ENCODE data around the gene MMAB. TPM values are rescaled to one million over a fixed set of nuclear protein-coding genes. Genes with fewer than 3 reads are reported as not detected.

MMAB gene
- total and polyA plus RNA-seq, 2 experiments from 2014 or later: 6.7 to 26.8 TPM

DNA sequence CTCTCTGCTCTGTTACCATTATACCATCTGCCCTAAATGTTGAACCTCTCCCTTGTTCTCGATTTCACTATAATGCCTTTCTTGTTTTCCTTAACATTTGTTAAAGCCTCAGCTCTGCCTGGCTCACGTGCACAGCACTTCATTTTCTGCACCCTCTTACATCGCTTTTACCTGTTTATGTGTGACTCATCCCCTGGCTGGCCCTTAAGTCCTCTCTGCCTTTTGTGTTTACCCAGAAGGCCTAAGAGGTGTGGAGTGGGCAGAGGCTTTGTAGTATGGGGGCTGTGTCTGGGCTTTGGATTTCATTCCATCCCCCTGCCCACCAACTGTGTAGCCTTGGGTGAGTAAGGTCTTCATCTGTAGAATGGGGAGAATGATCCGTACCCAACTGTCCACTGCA is 59.3 kb downstream of the MMAB start:
- no peak overlapping the region for H2AFZ ChIP-seq
- WGBS, 2 experiments (ENCODE audit: low coverage in 1 of 2, low lambda C conversion rate in 2 of 2, missing lambda C conversion rate in 2 of 2): 97 to 99% methylated on average over 4 of the region's 4 CpGs
- H3K27ac ChIP-seq: no peak overlapping the region
- in situ Hi-C loops (cut with MboI): loop anchor here (10.0 kb wide), 1 partner anchor 261 kb away; no protein-coding TSS in a partner anchor
- no peaks in the 10 kb centered on the region for H3K9me3 ChIP-seq (ENCODE audit: low read depth)
- no peak for DNase-seq
- no peaks in the 10 kb centered on the region for H4K20me1 ChIP-seq (ENCODE audit: insufficient read depth)
- H3K36me3 ChIP-seq (ENCODE audit: low read depth): peaks cover 11% of the 10 kb centered on the region
- no peaks in the 10 kb centered on the region for H3K9me2 ChIP-seq (ENCODE audit: insufficient read depth)
- H3F3A ChIP-seq (ENCODE audit: insufficient read depth): peaks cover 10% of the 10 kb centered on the region; the same call in 1 of the 2 replicates
- H3K4me2 ChIP-seq (ENCODE audit: unreplicated experiment): no peak overlapping the region
- no peak for TF ChIP-seq EZH2 (IDR thresholded peaks at IDR 0.05; ENCODE audit: insufficient read depth, poor library complexity, severe bottlenecking)
- TF ChIP-seq EZH2phosphoT487 (IDR thresholded peaks at IDR 0.05; ENCODE audit: insufficient read depth, low read depth): no peak
- H3K27me3 ChIP-seq (replicated peaks; ENCODE audit: insufficient read depth): no peaks in the 10 kb centered on the region
- no peak overlapping the region for H3K9ac ChIP-seq
- H3K79me2 ChIP-seq (ENCODE audit: insufficient read depth): no peaks in the 10 kb centered on the region
- peaks cover 2% of the 10 kb centered on the region for H3K4me1 ChIP-seq (ENCODE audit: insufficient read depth)
- H3K4me3 ChIP-seq: no peak overlapping the region

DNA sequence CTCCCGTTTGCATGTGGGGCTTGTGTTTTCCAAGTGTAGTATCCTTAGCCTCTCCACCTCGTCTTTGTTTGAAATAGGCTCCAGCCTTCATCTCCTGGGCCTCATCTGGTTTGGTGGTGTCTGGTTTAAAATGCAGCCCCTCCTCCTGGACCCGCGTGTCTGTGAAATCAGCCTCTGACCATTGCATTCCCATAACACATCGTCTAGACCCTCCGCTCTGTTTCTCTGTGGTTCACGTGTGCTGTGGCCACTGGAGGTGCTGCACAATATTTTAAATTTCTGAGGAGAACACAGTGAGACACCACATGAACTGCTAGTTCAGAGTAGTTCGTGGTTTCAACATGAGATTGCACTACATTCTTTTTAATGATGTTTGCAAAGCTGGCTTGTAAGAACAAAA is 60.3 kb downstream of the MMAB start:
- Histone ChIP-seq H3K9me2 (ENCODE audit: insufficient read depth) (no peaks in the 10 kb centered on the region), H3K4me3 (no peak overlapping the region), H3K4me1 (ENCODE audit: insufficient read depth) (no peaks in the 10 kb centered on the region), H3F3A (ENCODE audit: insufficient read depth) (peaks cover 2% of the 10 kb centered on the region; the same call in 1 of the 2 replicates), H3K4me2 (ENCODE audit: unreplicated experiment) (no peak overlapping the region), H3K36me3 (ENCODE audit: low read depth) (peaks cover 19% of the 10 kb centered on the region), H3K9ac (no peak overlapping the region), H2AFZ (no peak overlapping the region), H4K20me1 (ENCODE audit: insufficient read depth) (no peaks in the 10 kb centered on the region), H3K27me3 (replicated peaks; ENCODE audit: insufficient read depth) (no peaks in the 10 kb centered on the region), H3K27ac (no peak overlapping the region), H3K79me2 (ENCODE audit: insufficient read depth) (no peaks in the 10 kb centered on the region), H3K9me3 (ENCODE audit: low read depth) (no peaks in the 10 kb centered on the region)
- no peak for DNase-seq
- 48 to 50% methylated on average over 8 of the region's 8 CpGs for WGBS, 2 experiments (ENCODE audit: low coverage in 1 of 2, low lambda C conversion rate in 2 of 2, missing lambda C conversion rate in 2 of 2)
- no peak for TF ChIP-seq EZH2phosphoT487 (IDR thresholded peaks at IDR 0.05; ENCODE audit: insufficient read depth, low read depth)
- no peak for TF ChIP-seq EZH2 (IDR thresholded peaks at IDR 0.05; ENCODE audit: insufficient read depth, poor library complexity, severe bottlenecking)
- in situ Hi-C loops (cut with MboI): loop anchor here (10.0 kb wide), 1 partner anchor 262 kb away; no protein-coding TSS in a partner anchor

DNA sequence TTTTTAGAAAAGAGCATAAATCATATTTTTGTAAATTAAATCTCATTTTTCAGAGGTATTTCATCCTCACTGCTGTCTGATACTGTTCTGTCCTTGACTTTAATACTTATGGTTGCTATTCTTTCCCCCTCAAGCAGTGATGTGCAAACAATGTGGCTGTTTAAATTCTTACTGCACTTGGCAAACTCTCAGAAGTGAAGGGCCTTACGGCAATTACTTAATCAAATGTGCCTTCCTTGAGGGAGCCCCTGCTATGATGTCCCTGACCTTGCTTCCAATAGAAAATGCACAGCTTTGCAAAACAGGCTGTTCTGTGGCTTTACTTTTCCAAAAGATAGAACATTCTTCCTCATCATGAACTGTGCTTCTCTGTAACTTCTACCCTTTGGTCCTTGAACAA is 60.7 kb downstream of the MMAB start:
- H3K9ac ChIP-seq: no peak overlapping the region
- H4K20me1 ChIP-seq (ENCODE audit: insufficient read depth): no peaks in the 10 kb centered on the region
- H3K4me3 ChIP-seq: no peak overlapping the region
- no peak for DNase-seq
- 96 to 100% methylated on average over 1 of the region's 1 CpG for WGBS, 2 experiments (ENCODE audit: low coverage in 1 of 2, low lambda C conversion rate in 2 of 2, missing lambda C conversion rate in 2 of 2)
- in situ Hi-C loops (cut with MboI): loop anchor here (10.0 kb wide), 1 partner anchor 262 kb away; no protein-coding TSS in a partner anchor
- H3K4me1 ChIP-seq (ENCODE audit: insufficient read depth): no peaks in the 10 kb centered on the region
- peaks cover 23% of the 10 kb centered on the region for H3K36me3 ChIP-seq (ENCODE audit: low read depth)
- H3K9me3 ChIP-seq (ENCODE audit: low read depth): no peaks in the 10 kb centered on the region
- no peaks in the 10 kb centered on the region for H3K9me2 ChIP-seq (ENCODE audit: insufficient read depth)
- no peaks in the 10 kb centered on the region for H3F3A ChIP-seq (ENCODE audit: insufficient read depth)
- no peaks in the 10 kb centered on the region for H3K79me2 ChIP-seq (ENCODE audit: insufficient read depth)
- H3K4me2 ChIP-seq (ENCODE audit: unreplicated experiment): no peak overlapping the region
- no peak overlapping the region for H3K27ac ChIP-seq
- no peak overlapping the region for H2AFZ ChIP-seq
- TF ChIP-seq EZH2 (IDR thresholded peaks at IDR 0.05; ENCODE audit: insufficient read depth, poor library complexity, severe bottlenecking) (no peak), EZH2phosphoT487 (IDR thresholded peaks at IDR 0.05; ENCODE audit: insufficient read depth, low read depth) (no peak)
- no peaks in the 10 kb centered on the region for H3K27me3 ChIP-seq (replicated peaks; ENCODE audit: insufficient read depth)

DNA sequence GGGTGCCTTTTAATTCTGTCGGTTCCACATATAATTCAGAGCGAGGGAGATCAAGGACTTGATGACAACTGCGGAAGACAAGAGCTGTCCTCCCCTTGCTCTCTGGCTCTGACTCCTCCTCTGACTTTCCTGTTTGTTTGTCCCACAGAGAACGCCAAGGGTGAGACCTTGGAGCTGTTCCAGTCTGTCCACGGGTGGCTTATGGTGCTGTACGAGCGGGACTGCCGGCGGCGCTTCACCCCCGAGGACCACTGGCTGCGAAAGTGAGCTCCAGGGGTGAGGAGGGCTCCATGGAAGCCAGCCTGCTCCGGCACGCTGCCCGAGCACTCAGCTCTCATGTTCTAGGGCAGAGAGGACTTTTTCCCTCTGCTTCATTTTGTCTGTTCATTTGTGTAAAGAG is 63.1 kb downstream of the MMAB start:
- H3K79me2 ChIP-seq (ENCODE audit: insufficient read depth): no peaks in the 10 kb centered on the region
- H3K36me3 ChIP-seq (ENCODE audit: low read depth): peaks cover 41% of the 10 kb centered on the region
- 87 to 88% methylated on average over 15 of the region's 15 CpGs for WGBS, 2 experiments (ENCODE audit: low coverage in 1 of 2, low lambda C conversion rate in 2 of 2, missing lambda C conversion rate in 2 of 2)
- no peaks in the 10 kb centered on the region for H3K27me3 ChIP-seq (replicated peaks; ENCODE audit: insufficient read depth)
- no peak for DNase-seq
- H2AFZ ChIP-seq: no peak overlapping the region
- no peaks in the 10 kb centered on the region for H3K9me3 ChIP-seq (ENCODE audit: low read depth)
- no peaks in the 10 kb centered on the region for H3K9me2 ChIP-seq (ENCODE audit: insufficient read depth)
- no peak overlapping the region for H3K27ac ChIP-seq
- no peak overlapping the region for H3K4me3 ChIP-seq
- TF ChIP-seq EZH2phosphoT487 (IDR thresholded peaks at IDR 0.05; ENCODE audit: insufficient read depth, low read depth) (no peak), EZH2 (IDR thresholded peaks at IDR 0.05; ENCODE audit: insufficient read depth, poor library complexity, severe bottlenecking) (no peak)
- no peak overlapping the region for H3K9ac ChIP-seq
- in situ Hi-C loops (cut with MboI): loop anchor here (10.0 kb wide), 1 partner anchor 265 kb away; no protein-coding TSS in a partner anchor
- no peaks in the 10 kb centered on the region for H4K20me1 ChIP-seq (ENCODE audit: insufficient read depth)
- no peaks in the 10 kb centered on the region for H3K4me1 ChIP-seq (ENCODE audit: insufficient read depth)
- H3K4me2 ChIP-seq (ENCODE audit: unreplicated experiment): no peak overlapping the region
- no peaks in the 10 kb centered on the region for H3F3A ChIP-seq (ENCODE audit: insufficient read depth)

DNA sequence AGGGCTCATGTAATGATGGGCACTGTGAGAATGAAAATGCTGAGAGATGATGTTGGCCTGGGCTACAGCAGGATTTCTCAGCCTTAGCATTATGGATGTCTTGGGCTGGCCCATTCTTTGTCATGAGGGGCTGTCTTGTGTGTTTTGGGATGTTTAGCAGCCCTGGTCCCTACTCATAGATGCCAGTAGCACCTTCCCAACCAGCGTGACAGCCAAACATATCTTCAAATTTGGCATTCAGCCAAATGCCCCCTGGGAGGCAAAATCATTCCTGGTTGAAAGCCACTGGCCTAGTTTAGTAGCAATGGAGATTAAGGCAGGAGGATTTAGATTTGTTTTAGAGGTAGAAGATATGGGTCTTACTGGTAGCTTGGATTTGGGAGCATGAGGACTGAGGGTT is 69.2 kb downstream of the MMAB start:
- Histone ChIP-seq H3F3A (ENCODE audit: insufficient read depth) (no peaks in the 10 kb centered on the region), H3K9me2 (ENCODE audit: insufficient read depth) (no peaks in the 10 kb centered on the region), H3K4me2 (ENCODE audit: unreplicated experiment) (no peak overlapping the region), H3K9me3 (ENCODE audit: low read depth) (no peaks in the 10 kb centered on the region), H3K27ac (no peak overlapping the region), H2AFZ (no peak overlapping the region), H4K20me1 (ENCODE audit: insufficient read depth) (no peaks in the 10 kb centered on the region), H3K9ac (no peak overlapping the region), H3K36me3 (ENCODE audit: low read depth) (peaks cover 64% of the 10 kb centered on the region), H3K79me2 (ENCODE audit: insufficient read depth) (no peaks in the 10 kb centered on the region), H3K27me3 (replicated peaks; ENCODE audit: insufficient read depth) (no peaks in the 10 kb centered on the region), H3K4me1 (ENCODE audit: insufficient read depth) (no peaks in the 10 kb centered on the region), H3K4me3 (no peak overlapping the region)
- 57 to 78% methylated on average over 1 of the region's 1 CpG for WGBS, 2 experiments (ENCODE audit: low coverage in 1 of 2, low lambda C conversion rate in 2 of 2, missing lambda C conversion rate in 2 of 2)
- in situ Hi-C loops (cut with MboI): no loop called here
- TF ChIP-seq EZH2 (IDR thresholded peaks at IDR 0.05; ENCODE audit: insufficient read depth, poor library complexity, severe bottlenecking) (no peak), EZH2phosphoT487 (IDR thresholded peaks at IDR 0.05; ENCODE audit: insufficient read depth, low read depth) (no peak)
- no peak for DNase-seq

Other genes starting within 250 kb of the MMAB start
- gene MYO1H, start 225.6 kb downstream of the MMAB start, total RNA-seq (2014; rRNA removed; shearing (Covaris generic)): not detected in 2 replicates
- gene MYO1H, start 225.6 kb downstream of the MMAB start, polyA plus RNA-seq (2016; fragmentation: Nextera tagmentation; extraction: Ambion mirVana): not detected in 2 replicates
- gene KCTD10, start 96.2 kb downstream of the MMAB start, total RNA-seq (2014; rRNA removed; shearing (Covaris generic)): 97.0 and 117 TPM in 2 replicates
- 81.1 and 83.4 TPM in 2 replicates for gene KCTD10, start 96.2 kb downstream of the MMAB start, polyA plus RNA-seq (2016; fragmentation: Nextera tagmentation; extraction: Ambion mirVana)
- gene UBE3B, start 95.9 kb downstream of the MMAB start, total RNA-seq (2014; rRNA removed; shearing (Covaris generic)): 32.0 and 34.7 TPM in 2 replicates
- 34.3 and 38.3 TPM in 2 replicates for gene UBE3B, start 95.9 kb downstream of the MMAB start, polyA plus RNA-seq (2016; fragmentation: Nextera tagmentation; extraction: Ambion mirVana)
- 11.8 and 80.1 TPM in 2 replicates for gene MVK, start 290 bp upstream of the MMAB start, total RNA-seq (2014; rRNA removed; shearing (Covaris generic))
- 6.7 and 7.2 TPM in 2 replicates for gene MVK, start 290 bp upstream of the MMAB start, polyA plus RNA-seq (2016; fragmentation: Nextera tagmentation; extraction: Ambion mirVana)
- 0.89 and 0.97 TPM in 2 replicates for gene FAM222A, start 140.3 kb upstream of the MMAB start, total RNA-seq (2014; rRNA removed; shearing (Covaris generic))
- gene FAM222A, start 140.3 kb upstream of the MMAB start, polyA plus RNA-seq (2016; fragmentation: Nextera tagmentation; extraction: Ambion mirVana): not detected in 2 replicates

All from GM23248 (cell line).